Activated naive CD4-positive, alpha-beta T cell treated with anti-CD3 and anti-CD28 coated beads for 36 hours (primary cell): Measurements from ENCODE around the gene VPS33B. TPM values are rescaled to one million over a fixed set of nuclear protein-coding genes. Genes with fewer than 3 reads are reported as not detected.

Source experiments
- CTCF ChIA-PET: fragments of 350-600 bp; sonication (Branson Sonifier 250); formaldehyde crosslinking; loops from one replicate; lab custom pipeline; 2021; ENCODE audit warnings: antibody characterized with exemption; lab: Charles Lee
- DNase-seq: peaks from one replicate; pipeline ENCODE4 v3.0.0-alpha.2; 2020
- H3K27ac Mint-ChIP-seq: one replicate; pipeline ENCODE4 v1.8.0; 2021; ENCODE audit warnings: mild to moderate bottlenecking, mixed read lengths
- H3K27me3 Mint-ChIP-seq: one replicate; pipeline ENCODE4 v1.8.0; 2021; ENCODE audit warnings: low read depth, mixed read lengths
- H3K36me3 Mint-ChIP-seq: one replicate; pipeline ENCODE4 v1.8.0; 2021; ENCODE audit warnings: low read depth, mixed read lengths
- H3K4me1 Mint-ChIP-seq: one replicate; pipeline ENCODE4 v1.8.0; 2021; ENCODE audit warnings: low read depth, mixed read lengths
- H3K4me3 Mint-ChIP-seq: one replicate; pipeline ENCODE4 v1.8.0; 2021; ENCODE audit warnings: mild to moderate bottlenecking, moderate library complexity, mixed read lengths
- H3K9me3 Mint-ChIP-seq: one replicate; pipeline ENCODE4 v1.8.0; 2021; ENCODE audit warnings: mixed read lengths
- intact Hi-C: fragments of 100-400 bp; cut with micrococcal nuclease; formaldehyde crosslinking; loops from one replicate; pipeline ENCODE4 v1.15.1; 2023
- total RNA-seq, 2 experiments: library from RNA; stranded (reverse); gene quantifications; one replicate each; pipeline ENCODE4 v1.2.3, GENCODE V29; 2021

Gene VPS33B
- total RNA-seq, 2 experiments from 2014 or later: 19.8 to 21.2 TPM

- H3K9me3 Mint-ChIP-seq: no peaks in the 10 kb centered on the region
- H3K36me3 Mint-ChIP-seq: peaks cover 21% of the 10 kb centered on the region
- CTCF ChIA-PET: interaction anchor here (0.6 to 7.5 kb wide), 10 partner anchors 11 to 317 kb away, joined by 3 to 104 read pairs (median 12); partner anchors contain the start of genes HDDC3 and UNC45A
- intact Hi-C loops: loop anchor here (1.0 kb wide), 4 partner anchors 20 to 316 kb away; partner anchors contain the start of genes PRC1, UNC45A and VPS33B
- peak within 1 kb of the TSS; percentile 86 for H3K4me3 Mint-ChIP-seq
- peak; percentile 95 for DNase-seq
- H3K4me1 Mint-ChIP-seq: peaks cover 12% of the 10 kb centered on the region
- peak within 1 kb of the TSS; percentile 93 for H3K27ac Mint-ChIP-seq
- no peaks in the 10 kb centered on the region for H3K27me3 Mint-ChIP-seq
Measured at GRCh38 chr15:90954712-90955623, 67.4 kb downstream of the VPS33B start, which contains the start of gene RCCD1. TSS of gene RCCD1 (plus strand) at chr15:90954884. CDS start at chr15:90956735, 1,851 bp downstream.

GRCh38 chr15:90953947-90954711 is 68.3 kb downstream of the VPS33B start:
- Mint-ChIP-seq H3K36me3 (peaks cover 18% of the 10 kb centered on the region), H3K9me3 (no peaks in the 10 kb centered on the region), H3K4me3 (peak overlapping the region; percentile 86), H3K27me3 (no peaks in the 10 kb centered on the region), H3K27ac (peak overlapping the region; percentile 93), H3K4me1 (peaks cover 12% of the 10 kb centered on the region)
- CTCF ChIA-PET: interaction anchor here (0.6 to 7.5 kb wide), 6 partner anchors 11 to 318 kb away, joined by 3 to 104 read pairs (median 4); partner anchors contain the start of genes HDDC3 and UNC45A
- intact Hi-C loops: no loop called here
- no peak for DNase-seq

GRCh38 chr15:90952901-90953677 is 69.3 kb downstream of the VPS33B start:
- CTCF ChIA-PET: interaction anchor here (0.7 to 7.5 kb wide), 3 partner anchors 10 to 744 kb away, joined by 3 to 104 read pairs (median 3); partner anchors contain the start of genes HDDC3 and UNC45A
- Mint-ChIP-seq H3K27ac (no peak overlapping the region), H3K4me1 (peaks cover 12% of the 10 kb centered on the region)

GRCh38 chr15:90950676-90951075 is 71.7 kb downstream of the VPS33B start:
- no peak overlapping the region for H3K4me3 Mint-ChIP-seq
- intact Hi-C loops: no loop called here
- no peaks in the 10 kb centered on the region for H3K27me3 Mint-ChIP-seq

More at GRCh38 chr15:90952901-90953677, 69.3 kb downstream of the VPS33B start:
- Mint-ChIP-seq H3K4me3 (no peak overlapping the region), H3K27me3 (no peaks in the 10 kb centered on the region), H3K9me3 (no peaks in the 10 kb centered on the region), H3K36me3 (peaks cover 25% of the 10 kb centered on the region)
- DNase-seq: no peak
- intact Hi-C loops: no loop called here

GRCh38 chr15:90949979-90950675 is 72.3 kb downstream of the VPS33B start:
- Mint-ChIP-seq H3K27ac (no peak overlapping the region), H3K36me3 (peaks cover 29% of the 10 kb centered on the region)
- CTCF ChIA-PET: no interaction called here

More at GRCh38 chr15:90950676-90951075, 71.7 kb downstream of the VPS33B start:
- peaks cover 28% of the 10 kb centered on the region for H3K36me3 Mint-ChIP-seq
- H3K4me1 Mint-ChIP-seq: peaks cover 3% of the 10 kb centered on the region
- no peaks in the 10 kb centered on the region for H3K9me3 Mint-ChIP-seq
- H3K27ac Mint-ChIP-seq: no peak overlapping the region
- CTCF ChIA-PET: no interaction called here
- no peak for DNase-seq

More at GRCh38 chr15:90949979-90950675, 72.3 kb downstream of the VPS33B start:
- DNase-seq: no peak
- Mint-ChIP-seq H3K4me1 (peaks cover 2% of the 10 kb centered on the region), H3K27me3 (no peaks in the 10 kb centered on the region), H3K9me3 (no peaks in the 10 kb centered on the region), H3K4me3 (no peak overlapping the region)
- intact Hi-C loops: no loop called here

Other genes with a start within 250 kb of the VPS33B start
- 100 to 1,000 TPM; 443 to 448 TPM for gene FURIN, start 154.0 kb downstream of the VPS33B start, total RNA-seq
- gene FES, start 138.1 kb downstream of the VPS33B start, total RNA-seq: 10 to 100 TPM; 22.6 to 24.2 TPM
- 100 to 1,000 TPM; 139 to 141 TPM for gene MAN2A2, start 119.3 kb downstream of the VPS33B start, total RNA-seq
- gene HDDC3, start 90.0 kb downstream of the VPS33B start, total RNA-seq: 10 to 100 TPM; 49.8 to 51.3 TPM
- gene UNC45A, start 87.3 kb downstream of the VPS33B start, total RNA-seq: 10 to 100 TPM; 69.9 to 70.8 TPM
- gene RCCD1, start 67.7 kb downstream of the VPS33B start, total RNA-seq: 10 to 100 TPM; 52.0 to 52.4 TPM
- gene PRC1, start 28.1 kb downstream of the VPS33B start, total RNA-seq: 100 to 1,000 TPM; 173 TPM
- under 1 TPM; 0.07 TPM for gene SV2B, start 77.7 kb upstream of the VPS33B start, total RNA-seq